Esophagus muscularis mucosa (tissue), 4 donors: Measurements from ENCODE around the gene VPS13C.
"Not testable (repeated sequence)": the region's sequence is repeated elsewhere in the genome, so short reads cannot be mapped to it uniquely, and the experiment has no call there.

ENCODE experiments used
- CTCF ChIP-seq, 3 experiments: fragments of 200-600 bp in 2 of 3; fragments of 450-650 bp in 1 of 3; sonication (generic) in 2 of 3; IDR thresholded peaks; one replicate each; pipeline ENCODE4 v1.5.1; 2017 to 2019; ENCODE audit warnings: antibody characterized with exemption in 3 of 3, mild to moderate bottlenecking in 2 of 3, moderate library complexity in 1 of 3
- EP300 ChIP-seq: sonication (generic); formaldehyde crosslinking; IDR thresholded peaks from one replicate; pipeline ENCODE4 v1.6.1; 2017; ENCODE audit warnings: antibody characterized with exemption
- POLR2A ChIP-seq: fragments of 450-650 bp; IDR thresholded peaks from one replicate; pipeline ENCODE4 v1.6.1; 2017; ENCODE audit warnings: antibody characterized with exemption, moderate library complexity, mild to moderate bottlenecking, low read depth
- POLR2AphosphoS5 ChIP-seq, 2 donors: sonication (generic); formaldehyde crosslinking; IDR thresholded peaks; one replicate each; pipeline ENCODE4 v1.6.1; 2017; ENCODE audit warnings: antibody characterized with exemption in 2 of 2

GRCh38 chr15:62005354-62005753, 54.9 kb downstream of the VPS13C start:
- TF ChIP-seq CTCF (IDR thresholded peaks at IDR 0.05); POLR2A; POLR2AphosphoS5 (IDR thresholded peaks at IDR 0.05); EP300: not testable (repeated sequence)
